Measurements from ENCODE around the gene GPR37L1.

DNA sequence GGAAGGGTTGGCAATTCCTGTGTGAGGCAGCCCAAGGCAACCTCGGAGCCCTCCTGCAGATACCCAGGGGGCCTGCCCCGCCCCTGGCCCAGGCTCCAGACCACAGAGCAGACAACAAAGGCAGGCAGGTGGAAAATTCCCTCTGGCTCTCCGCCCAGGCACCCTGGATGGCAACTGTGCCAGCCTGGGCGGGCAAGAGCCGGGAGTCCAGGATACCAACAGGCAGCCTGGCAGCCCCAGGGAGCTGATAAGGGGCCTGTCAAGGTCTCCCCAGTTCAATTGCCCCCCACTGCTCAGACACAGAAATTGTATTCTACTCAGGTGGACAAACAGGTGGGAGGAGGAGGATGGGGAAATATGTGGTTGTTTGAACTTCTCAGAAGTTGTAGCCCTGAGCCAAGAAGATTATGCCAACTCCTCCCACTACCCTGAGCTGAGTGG is 15.4 kb upstream of the GPR37L1 start:
- TF ChIP-seq CTCF (IDR thresholded peaks at IDR 0.05) (no peak), POLR2A (IDR thresholded peaks at IDR 0.05) (no peak)

Data from esophagus squamous epithelium (tissue), 4 donors.